Trophoblast cell (in vitro differentiated cells and primary cell): ENCODE data around the gene AKAP13.
"Not testable (repeated sequence)": the region's sequence is repeated elsewhere in the genome, so short reads cannot be mapped to it uniquely, and the experiment has no call there.

Source experiments
- DNase-seq, 2 donors: peaks; one replicate each; pipeline ENCODE4 v3.0.0-alpha.2; 2016
- H2AFZ ChIP-seq: 2 replicates; pipeline ENCODE4 v1.6.1; 2013; ENCODE audit warnings: low read length, moderate library complexity, mild to moderate bottlenecking; ENCODE audit not compliant: insufficient read depth, poor library complexity
- H2AK5ac ChIP-seq: 2 replicates; pipeline ENCODE4 v1.6.1; 2013; ENCODE audit warnings: mild to moderate bottlenecking, low read length
- H2BK120ac ChIP-seq: 2 replicates; pipeline ENCODE4 v1.6.1; 2013; ENCODE audit warnings: low read length, mild to moderate bottlenecking, moderate library complexity; ENCODE audit not compliant: insufficient read depth, poor library complexity
- H2BK12ac ChIP-seq: 2 replicates; pipeline ENCODE4 v1.6.1; 2013; ENCODE audit warnings: mild to moderate bottlenecking, low read length, moderate library complexity
- H2BK5ac ChIP-seq: 2 replicates; pipeline ENCODE4 v1.6.1; 2013; ENCODE audit warnings: low read length, low read depth, moderate library complexity, mild to moderate bottlenecking; ENCODE audit not compliant: poor library complexity
- H3K14ac ChIP-seq: 2 replicates; pipeline ENCODE4 v1.6.1; 2013; ENCODE audit warnings: mild to moderate bottlenecking, low read length
- H3K18ac ChIP-seq: 2 replicates; pipeline ENCODE4 v1.6.1; 2013; ENCODE audit warnings: mild to moderate bottlenecking, low read length
- H3K23ac ChIP-seq: 2 replicates; pipeline ENCODE4 v1.6.1; 2013; ENCODE audit warnings: low read length
- H3K27ac ChIP-seq: 2 replicates; pipeline ENCODE4 v1.5.1; 2013; ENCODE audit warnings: low read depth, mild to moderate bottlenecking, inconsistent platforms, low read length, moderate library complexity
- H3K27me3 ChIP-seq: 2 replicates; pipeline ENCODE4 v1.6.1; 2013; ENCODE audit warnings: inconsistent platforms, mild to moderate bottlenecking, low read length, moderate library complexity; ENCODE audit not compliant: insufficient read depth
- H3K36me3 ChIP-seq, 2 experiments: 1 replicate in 1 of 2; 2 replicates in 1 of 2; pipeline ENCODE4 v1.6.1; 2013; ENCODE audit warnings: low read length in 2 of 2, mild to moderate bottlenecking in 2 of 2, moderate library complexity in 1 of 2; ENCODE audit not compliant: insufficient read depth in 2 of 2, control insufficient read depth in 1 of 2
- H3K4ac ChIP-seq: 2 replicates; pipeline ENCODE4 v1.6.1; 2013; ENCODE audit warnings: low read depth, mild to moderate bottlenecking, low read length, moderate library complexity
- H3K4me1 ChIP-seq, 2 experiments: 1 replicate in 1 of 2; 2 replicates in 1 of 2; pipeline ENCODE4 v1.6.1; 2013; ENCODE audit warnings: low read length in 2 of 2, mild to moderate bottlenecking in 2 of 2, moderate library complexity in 1 of 2; ENCODE audit not compliant: insufficient read depth in 2 of 2, control insufficient read depth in 1 of 2
- H3K4me2 ChIP-seq: 2 replicates; pipeline ENCODE4 v1.6.1; 2013; ENCODE audit warnings: inconsistent platforms, mild to moderate bottlenecking, low read length, moderate library complexity
- H3K4me3 ChIP-seq: 2 replicates; pipeline ENCODE4 v1.5.1; 2013; ENCODE audit warnings: mild to moderate bottlenecking, low read depth, low read length, inconsistent platforms
- H3K79me1 ChIP-seq: one replicate; pipeline ENCODE4 v1.6.1; 2013; ENCODE audit warnings: low read length
- H3K79me2 ChIP-seq: 2 replicates; pipeline ENCODE4 v1.6.1; 2013; ENCODE audit warnings: low read length, mild to moderate bottlenecking; ENCODE audit not compliant: control insufficient read depth, insufficient read depth, poor library complexity
- H3K9ac ChIP-seq: 2 replicates; pipeline ENCODE4 v1.6.1; 2013; ENCODE audit warnings: mild to moderate bottlenecking, low read length
- H3K9me3 ChIP-seq: 2 replicates; pipeline ENCODE4 v1.6.1; 2013; ENCODE audit warnings: low read depth, mild to moderate bottlenecking, control low read depth, inconsistent platforms, low read length; ENCODE audit not compliant: insufficient read depth
- H4K12ac ChIP-seq: 2 replicates; pipeline ENCODE4 v1.6.1; 2013; ENCODE audit warnings: low read depth, mild to moderate bottlenecking, low read length, moderate library complexity
- H4K8ac ChIP-seq: 2 replicates; pipeline ENCODE4 v1.6.1; 2013; ENCODE audit warnings: low read depth, mild to moderate bottlenecking, low read length, moderate library complexity
- H4K91ac ChIP-seq: one replicate; pipeline ENCODE4 v1.6.1; 2013; ENCODE audit warnings: low read depth, mild to moderate bottlenecking, low read length, moderate library complexity
- WGBS: extraction: QIAGEN DNeasy Blood & Tissue Kit; methylation state at CpG from one replicate; pipeline ENCODE4 v1.1.7; 2013; ENCODE audit warnings: missing lambda C conversion rate; ENCODE audit not compliant: insufficient read length, insufficient coverage; ENCODE audit errors: extremely low coverage; 5-methylcytosine and 5-hydroxymethylcytosine counted together

AKAP13 gene

GRCh38 chr15:85485956-85486567, 105.7 kb downstream of the AKAP13 start:
- Histone ChIP-seq H4K91ac (no peak overlapping the region), H3K4me2 (no peak overlapping the region), H2BK12ac (no peak overlapping the region), H4K8ac (no peak overlapping the region), H3K14ac (no peak overlapping the region), H3K18ac (no peak overlapping the region), H4K12ac (no peak overlapping the region), H3K79me2 (no peaks in the 10 kb centered on the region), H3K9me3 (no peaks in the 10 kb centered on the region), H3K9ac (no peak overlapping the region), H3K79me1 (peaks cover 1% of the 10 kb centered on the region), H3K27ac (no peak overlapping the region), H3K4ac (no peak overlapping the region), H2BK5ac (no peak overlapping the region), H3K36me3 (peaks cover 4% of the 10 kb centered on the region in 2 experiments), H3K23ac (no peak overlapping the region), H2AK5ac (no peak overlapping the region), H3K4me1 (peaks cover 0 to 8% of the 10 kb centered on the region in 2 experiments), H3K27me3 (no peaks in the 10 kb centered on the region), H2AFZ (no peak overlapping the region), H3K4me3 (no peak overlapping the region), H2BK120ac (no peak overlapping the region)
- peak; percentile 65 to 96 for DNase-seq

- H2AFZ ChIP-seq, H3K23ac ChIP-seq, H3K9ac ChIP-seq, H2AK5ac ChIP-seq, H2BK120ac ChIP-seq, H3K18ac ChIP-seq, H3K27ac ChIP-seq, H2BK12ac ChIP-seq, H3K4me2 ChIP-seq, H4K12ac ChIP-seq, H3K9me3 ChIP-seq, H3K4ac ChIP-seq, H2BK5ac ChIP-seq, H3K27me3 ChIP-seq, H3K79me1 ChIP-seq, H3K79me2 ChIP-seq, H3K4me3 ChIP-seq, DNase-seq, H4K8ac ChIP-seq, H3K4me1 ChIP-seq, H3K14ac ChIP-seq, H4K91ac ChIP-seq, H3K36me3 ChIP-seq: not testable (repeated sequence)
- no CpG with 5 or more reads among the region's 7 CpGs for WGBS
Observed at GRCh38 chr15:85487796-85488195, 107.4 kb downstream of the AKAP13 start.

- H2BK5ac ChIP-seq = no peak overlapping the region
- no CpG with 5 or more reads among the region's 1 CpG for WGBS
- no peak overlapping the region for H4K91ac ChIP-seq
- no peaks in the 10 kb centered on the region for H3K27me3 ChIP-seq
- peaks cover 0 to 2% of the 10 kb centered on the region in 2 experiments for H3K4me1 ChIP-seq
- H4K12ac ChIP-seq = no peak overlapping the region
- H3K9me3 ChIP-seq = no peaks in the 10 kb centered on the region
- no peak overlapping the region for H3K4me3 ChIP-seq
- H3K14ac ChIP-seq = no peak overlapping the region
- peaks cover 4% of the 10 kb centered on the region in 2 experiments for H3K36me3 ChIP-seq
- no peak overlapping the region for H4K8ac ChIP-seq
- H2AFZ ChIP-seq = no peak overlapping the region
- H2AK5ac ChIP-seq = no peak overlapping the region
- peaks cover 1% of the 10 kb centered on the region for H3K79me1 ChIP-seq
- no peak overlapping the region for H2BK12ac ChIP-seq
- no peaks in the 10 kb centered on the region for H3K79me2 ChIP-seq
- H2BK120ac ChIP-seq = no peak overlapping the region
- H3K9ac ChIP-seq = no peak overlapping the region
- no peak overlapping the region for H3K4ac ChIP-seq
- H3K23ac ChIP-seq = no peak overlapping the region
- no peak overlapping the region for H3K4me2 ChIP-seq
- no peak for DNase-seq
- no peak overlapping the region for H3K27ac ChIP-seq
- H3K18ac ChIP-seq = no peak overlapping the region
Observed at GRCh38 chr15:85488997-85489396, 108.6 kb downstream of the AKAP13 start.

GRCh38 chr15:85489773-85490493, 109.5 kb downstream of the AKAP13 start:
- Histone ChIP-seq H3K4ac (no peak overlapping the region), H3K9me3 (no peaks in the 10 kb centered on the region)

More at GRCh38 chr15:85489773-85490493, 109.5 kb downstream of the AKAP13 start:
- H3K4me2 ChIP-seq = no peak overlapping the region
- H2BK12ac ChIP-seq = no peak overlapping the region
- H3K79me1 ChIP-seq = peaks cover 2% of the 10 kb centered on the region
- no peak overlapping the region for H4K91ac ChIP-seq
- no peak overlapping the region for H2AFZ ChIP-seq
- H4K8ac ChIP-seq = no peak overlapping the region
- no peak overlapping the region for H3K27ac ChIP-seq
- H2BK120ac ChIP-seq = no peak overlapping the region
- no peak overlapping the region for H2BK5ac ChIP-seq
- H3K9ac ChIP-seq = no peak overlapping the region
- DNase-seq = no peak
- H3K36me3 ChIP-seq = peaks cover 4% of the 10 kb centered on the region in 2 experiments
- H3K23ac ChIP-seq = no peak overlapping the region
- no CpG with 5 or more reads among the region's 3 CpGs for WGBS
- no peak overlapping the region for H2AK5ac ChIP-seq
- H4K12ac ChIP-seq = no peak overlapping the region
- H3K79me2 ChIP-seq = no peaks in the 10 kb centered on the region
- no peak overlapping the region for H3K18ac ChIP-seq
- H3K27me3 ChIP-seq = no peaks in the 10 kb centered on the region
- no peak overlapping the region for H3K4me3 ChIP-seq
- peaks cover 0 to 4% of the 10 kb centered on the region in 2 experiments for H3K4me1 ChIP-seq
- H3K14ac ChIP-seq = no peak overlapping the region
